ENCODE data around the gene SEC11C.

Gene SEC11C

DNA sequence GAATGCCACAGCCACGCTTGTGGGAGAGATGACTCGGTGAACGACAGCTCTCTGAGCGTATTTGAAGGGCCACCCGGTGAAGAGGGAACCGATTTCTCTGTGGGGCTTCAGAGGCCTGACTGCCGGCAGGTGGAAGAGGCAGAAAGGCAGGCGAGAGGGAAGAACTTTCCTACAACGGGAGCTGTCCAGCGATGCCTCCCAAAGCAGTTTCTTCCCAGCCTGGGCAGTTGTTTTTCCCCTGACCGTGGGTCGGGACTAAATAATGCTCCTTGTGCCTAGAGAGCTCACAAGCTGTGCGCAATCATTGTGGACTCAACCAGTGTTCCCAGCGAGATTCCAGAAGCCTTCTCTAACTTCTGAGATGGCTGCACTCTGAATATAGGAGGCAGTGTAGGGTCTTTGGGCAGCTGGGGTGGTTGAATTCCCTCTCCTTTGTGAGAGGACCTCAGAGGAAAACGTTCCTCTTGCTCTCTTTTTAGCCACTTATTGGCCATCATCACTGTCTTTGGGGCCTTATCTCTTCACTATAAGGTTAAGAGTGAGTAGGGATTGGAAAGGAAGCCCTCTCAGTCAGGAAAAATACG lies 710 bp downstream of the SEC11C start:
- TF ChIP-seq, protein P1, sequence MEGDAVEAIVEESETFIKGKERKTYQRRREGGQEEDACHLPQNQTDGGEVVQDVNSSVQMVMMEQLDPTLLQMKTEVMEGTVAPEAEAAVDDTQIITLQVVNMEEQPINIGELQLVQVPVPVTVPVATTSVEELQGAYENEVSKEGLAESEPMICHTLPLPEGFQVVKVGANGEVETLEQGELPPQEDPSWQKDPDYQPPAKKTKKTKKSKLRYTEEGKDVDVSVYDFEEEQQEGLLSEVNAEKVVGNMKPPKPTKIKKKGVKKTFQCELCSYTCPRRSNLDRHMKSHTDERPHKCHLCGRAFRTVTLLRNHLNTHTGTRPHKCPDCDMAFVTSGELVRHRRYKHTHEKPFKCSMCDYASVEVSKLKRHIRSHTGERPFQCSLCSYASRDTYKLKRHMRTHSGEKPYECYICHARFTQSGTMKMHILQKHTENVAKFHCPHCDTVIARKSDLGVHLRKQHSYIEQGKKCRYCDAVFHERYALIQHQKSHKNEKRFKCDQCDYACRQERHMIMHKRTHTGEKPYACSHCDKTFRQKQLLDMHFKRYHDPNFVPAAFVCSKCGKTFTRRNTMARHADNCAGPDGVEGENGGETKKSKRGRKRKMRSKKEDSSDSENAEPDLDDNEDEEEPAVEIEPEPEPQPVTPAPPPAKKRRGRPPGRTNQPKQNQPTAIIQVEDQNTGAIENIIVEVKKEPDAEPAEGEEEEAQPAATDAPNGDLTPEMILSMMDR (IDR thresholded peaks at IDR 0.05): no peak

DNA sequence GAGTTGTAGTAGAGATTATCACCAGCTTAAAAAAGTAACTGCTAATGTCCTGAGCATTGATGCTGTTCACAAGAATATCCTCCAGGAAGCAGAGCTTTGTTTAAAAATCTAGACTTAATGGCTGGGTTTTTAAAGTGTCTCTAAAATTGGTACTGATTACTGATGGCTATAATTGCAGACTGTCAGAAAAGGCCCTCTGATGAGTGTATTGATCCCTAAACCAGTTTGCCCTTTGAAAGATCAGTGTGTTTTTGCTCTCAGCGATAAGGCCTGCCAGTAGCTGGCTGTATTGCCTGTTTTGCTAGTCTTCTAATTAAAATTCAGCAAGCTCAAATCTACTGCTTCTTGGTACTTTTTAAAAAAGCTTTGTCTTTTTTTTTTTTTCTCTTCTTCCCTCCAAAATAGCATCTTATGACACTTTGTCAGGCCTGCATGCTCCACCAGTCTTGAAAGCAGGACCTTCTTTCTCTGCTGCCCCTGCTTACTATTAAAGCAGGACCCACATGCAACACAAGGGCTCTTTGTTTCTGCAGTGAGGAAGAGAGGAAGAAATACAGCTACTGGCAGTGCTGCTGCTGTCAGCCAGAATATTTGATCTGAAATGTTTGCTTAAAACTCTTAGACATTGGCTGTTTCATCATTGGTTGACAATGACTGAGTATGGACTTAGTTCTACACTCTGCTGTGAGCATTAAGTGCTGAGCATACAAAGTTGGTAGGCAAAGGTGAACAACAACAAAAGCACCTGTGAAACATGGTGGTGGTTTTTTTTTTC lies 1.8 kb downstream of the SEC11C start:
- TF ChIP-seq, protein P1 (IDR thresholded peaks at IDR 0.05): no peak

GRCh38 chr18:59142274-59142673 lies 2.6 kb downstream of the SEC11C start:
- TF ChIP-seq, protein P1 (IDR thresholded peaks at IDR 0.05): no peak

GRCh38 chr18:59143441-59143840 lies 3.8 kb downstream of the SEC11C start:
- TF ChIP-seq, protein P1 (IDR thresholded peaks at IDR 0.05): no peak

DNA sequence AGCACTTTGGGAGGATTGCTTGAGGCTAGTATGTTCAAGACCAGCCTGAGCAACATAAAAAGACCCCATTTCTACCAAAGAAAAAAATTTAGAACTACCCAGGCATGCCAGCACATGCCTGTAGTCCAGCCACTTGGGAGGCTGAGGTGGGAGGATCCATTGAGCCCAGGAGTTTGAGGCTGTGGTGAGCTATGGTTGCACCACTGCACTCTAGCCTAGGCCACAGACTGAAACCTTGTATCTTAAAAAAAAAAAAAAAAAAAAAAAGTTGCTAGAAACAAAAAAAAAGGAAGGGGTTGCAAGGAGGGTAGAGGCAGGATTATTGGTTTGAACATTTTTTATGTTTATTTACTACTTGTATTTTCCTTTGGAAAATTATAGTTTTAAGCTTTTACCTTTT lies 4.8 kb downstream of the SEC11C start:
- TF ChIP-seq, protein P1 (IDR thresholded peaks at IDR 0.05): no peak

GRCh38 chr18:59145055-59145454 lies 5.4 kb downstream of the SEC11C start:
- TF ChIP-seq, protein P1 (IDR thresholded peaks at IDR 0.05): no peak

- TF ChIP-seq, protein P1 (IDR thresholded peaks at IDR 0.05): no peak
Measured at GRCh38 chr18:59148192-59148591, 8.5 kb downstream of the SEC11C start.
